ENCODE results near the gene NFATC1. TPM values are rescaled to one million over a fixed set of nuclear protein-coding genes. Genes with fewer than 3 reads are reported as not detected.

NFATC1 gene
- total and polyA plus RNA-seq, 2 donors (not counting 1 experiment from before 2014, with no cell fraction given): 0.92 to 4.3 TPM

GRCh38 chr18:79483971-79484491, 88.3 kb downstream of the NFATC1 start:
- Histone ChIP-seq H3K27me3 (ENCODE audit: control insufficient read depth, insufficient read depth, low read length) (no peaks in the 10 kb centered on the region), H4K20me1 (ENCODE audit: control insufficient read depth, extremely low read depth, insufficient read depth, low read length) (no peaks in the 10 kb centered on the region), H3K9me3 (ENCODE audit: control insufficient read depth, insufficient read depth, low read depth, low read length) (no peaks in the 10 kb centered on the region), H3K79me2 (ENCODE audit: control insufficient read depth, insufficient read depth, low read length) (no peaks in the 10 kb centered on the region), H3K27ac (ENCODE audit: insufficient read depth, low read length) (no peak overlapping the region), H3K9ac (ENCODE audit: insufficient read depth, low read length) (no peak overlapping the region), H2AFZ (ENCODE audit: low read length) (no peak overlapping the region), H3K4me1 (ENCODE audit: control insufficient read depth, extremely low read depth, insufficient read depth, low read length) (peaks cover 9% of the 10 kb centered on the region), H3K4me2 (ENCODE audit: extremely low read depth, insufficient read depth, low read length) (no peak overlapping the region), H3K4me3 (replicated peaks in 1 of 4; ENCODE audit: control extremely low read depth in 1 of 4, insufficient read depth in 1 of 4, low read depth in 3 of 4, low read length in 4 of 4) (no peak overlapping the region), H3K36me3 (ENCODE audit: control insufficient read depth, insufficient read depth, low read length) (no peaks in the 10 kb centered on the region)
- no peak for DNase-seq (ENCODE audit: low read depth in 2 of 2)
- TF ChIP-seq EZH2 (IDR thresholded peaks at IDR 0.05; ENCODE audit: low read length, missing control alignments): no peak
- TF ChIP-seq CTCF (conservative IDR thresholded peaks at IDR 0.05 in 1 of 2, IDR thresholded peaks at IDR 0.05 in 1 of 2; ENCODE audit: low read depth in 1 of 2, low read length in 2 of 2): no peak

- Histone ChIP-seq H3K36me3 (ENCODE audit: control insufficient read depth, insufficient read depth, low read length) (no peaks in the 10 kb centered on the region), H3K4me1 (ENCODE audit: control insufficient read depth, extremely low read depth, insufficient read depth, low read length) (peaks cover 9% of the 10 kb centered on the region), H3K27ac (ENCODE audit: insufficient read depth, low read length) (peak overlapping the region; percentile 57), H3K9ac (ENCODE audit: insufficient read depth, low read length) (peak overlapping the region; percentile 55), H3K4me3 (replicated peaks in 1 of 4; ENCODE audit: control extremely low read depth in 1 of 4, insufficient read depth in 1 of 4, low read depth in 3 of 4, low read length in 4 of 4) (peak overlapping the region in 2 of 4 experiments; percentile 6 to 44), H3K4me2 (ENCODE audit: extremely low read depth, insufficient read depth, low read length) (peak overlapping the region; percentile 64), H2AFZ (ENCODE audit: low read length) (no peak overlapping the region), H3K27me3 (ENCODE audit: control insufficient read depth, insufficient read depth, low read length) (no peaks in the 10 kb centered on the region), H3K9me3 (ENCODE audit: control insufficient read depth, insufficient read depth, low read depth, low read length) (no peaks in the 10 kb centered on the region), H4K20me1 (ENCODE audit: control insufficient read depth, extremely low read depth, insufficient read depth, low read length) (no peaks in the 10 kb centered on the region), H3K79me2 (ENCODE audit: control insufficient read depth, insufficient read depth, low read length) (no peaks in the 10 kb centered on the region)
- peak; percentile 81 to 99 for DNase-seq (ENCODE audit: low read depth in 2 of 2)
- TF ChIP-seq EZH2 (IDR thresholded peaks at IDR 0.05; ENCODE audit: low read length, missing control alignments): no peak
- TF ChIP-seq CTCF (conservative IDR thresholded peaks at IDR 0.05 in 1 of 2, IDR thresholded peaks at IDR 0.05 in 1 of 2; ENCODE audit: low read depth in 1 of 2, low read length in 2 of 2): no peak
Measured at GRCh38 chr18:79484661-79485621, 89.2 kb downstream of the NFATC1 start.

- TF ChIP-seq EZH2 (IDR thresholded peaks at IDR 0.05; ENCODE audit: low read length, missing control alignments): no peak
- TF ChIP-seq CTCF (conservative IDR thresholded peaks at IDR 0.05 in 1 of 2, IDR thresholded peaks at IDR 0.05 in 1 of 2; ENCODE audit: low read depth in 1 of 2, low read length in 2 of 2): no peak
- Histone ChIP-seq H3K79me2 (ENCODE audit: control insufficient read depth, insufficient read depth, low read length) (no peaks in the 10 kb centered on the region), H3K4me1 (ENCODE audit: control insufficient read depth, extremely low read depth, insufficient read depth, low read length) (peaks cover 9% of the 10 kb centered on the region), H3K4me2 (ENCODE audit: extremely low read depth, insufficient read depth, low read length) (peak overlapping the region; percentile 44), H4K20me1 (ENCODE audit: control insufficient read depth, extremely low read depth, insufficient read depth, low read length) (no peaks in the 10 kb centered on the region), H3K27ac (ENCODE audit: insufficient read depth, low read length) (peak overlapping the region; percentile 57), H3K9me3 (ENCODE audit: control insufficient read depth, insufficient read depth, low read depth, low read length) (no peaks in the 10 kb centered on the region), H3K36me3 (ENCODE audit: control insufficient read depth, insufficient read depth, low read length) (no peaks in the 10 kb centered on the region), H3K27me3 (ENCODE audit: control insufficient read depth, insufficient read depth, low read length) (no peaks in the 10 kb centered on the region), H2AFZ (ENCODE audit: low read length) (no peak overlapping the region), H3K9ac (ENCODE audit: insufficient read depth, low read length) (peak overlapping the region; percentile 55), H3K4me3 (replicated peaks in 1 of 4; ENCODE audit: control extremely low read depth in 1 of 4, insufficient read depth in 1 of 4, low read depth in 3 of 4, low read length in 4 of 4) (peak overlapping the region in 2 of 4 experiments; percentile 21 to 44)
- peak; percentile 76 to 94 for DNase-seq (ENCODE audit: low read depth in 2 of 2)
Measured at GRCh38 chr18:79485788-79486355, 90.1 kb downstream of the NFATC1 start.
